RWPE1 (cell line): ENCODE results near the gene UBE2C.

Source experiments
- CTCF ChIA-PET: fragments of 350-600 bp; sonication (Branson Sonifier 250); formaldehyde crosslinking; extraction: SDS; loops from one replicate; lab custom pipeline; 2021; lab: Yijun Ruan, JAX
- POLR2A ChIA-PET: fragments of 400-600 bp; formaldehyde crosslinking; extraction: SDS; loops from one replicate; lab custom pipeline; 2020; ENCODE audit warnings: antibody characterized with exemption; ENCODE audit not compliant: low non-redundant PET; lab: Yijun Ruan, JAX
- DNase-seq: peaks from one replicate; pipeline ENCODE4 v3.0.0; 2012; ENCODE audit warnings: low spot score
- H3K27ac ChIP-seq: fragments of 450-650 bp; 2 replicates; pipeline ENCODE4 v1.5.1; 2017
- TF ChIP-seq, protein P1 (sequence below): fragments of 450-650 bp; conservative IDR thresholded peaks from 2 replicates; pipeline ENCODE4 v1.5.1; 2017; ENCODE audit warnings: low read depth, mild to moderate bottlenecking

Gene UBE2C

DNA sequence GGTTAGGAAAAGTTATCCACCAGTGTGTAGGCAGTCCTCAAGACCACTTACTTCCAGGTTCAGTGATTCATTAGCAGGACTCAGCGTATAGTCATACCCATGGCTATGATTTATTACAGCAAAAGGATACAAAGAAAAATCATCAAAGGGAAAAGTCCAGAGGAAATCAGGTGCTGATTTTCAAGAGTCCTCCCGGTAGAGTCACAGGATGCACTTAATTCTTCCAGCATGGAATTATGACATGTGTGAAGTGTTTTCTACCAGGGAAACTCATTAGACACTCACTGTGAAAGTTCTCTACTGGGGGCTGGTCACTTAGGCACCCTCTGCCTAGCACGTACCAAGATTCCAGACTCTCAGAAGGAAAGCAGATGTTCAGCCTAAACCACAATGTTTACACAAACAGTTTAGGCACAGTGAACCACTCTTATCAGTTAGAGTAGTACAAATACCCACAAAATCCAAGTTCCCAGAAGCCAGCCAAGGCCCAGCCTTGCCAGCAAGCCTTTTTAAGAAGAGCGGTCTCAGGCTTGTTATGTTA is 31.0 kb upstream of the UBE2C start:
- peak; percentile 97 for DNase-seq
- ChIA-PET POLR2A (no interaction called here), CTCF (interaction anchor here (2.6 kb wide), 1 partner anchor 10 kb away, joined by 11 read pairs; no protein-coding TSS in a partner anchor)
- TF ChIP-seq, protein P1, sequence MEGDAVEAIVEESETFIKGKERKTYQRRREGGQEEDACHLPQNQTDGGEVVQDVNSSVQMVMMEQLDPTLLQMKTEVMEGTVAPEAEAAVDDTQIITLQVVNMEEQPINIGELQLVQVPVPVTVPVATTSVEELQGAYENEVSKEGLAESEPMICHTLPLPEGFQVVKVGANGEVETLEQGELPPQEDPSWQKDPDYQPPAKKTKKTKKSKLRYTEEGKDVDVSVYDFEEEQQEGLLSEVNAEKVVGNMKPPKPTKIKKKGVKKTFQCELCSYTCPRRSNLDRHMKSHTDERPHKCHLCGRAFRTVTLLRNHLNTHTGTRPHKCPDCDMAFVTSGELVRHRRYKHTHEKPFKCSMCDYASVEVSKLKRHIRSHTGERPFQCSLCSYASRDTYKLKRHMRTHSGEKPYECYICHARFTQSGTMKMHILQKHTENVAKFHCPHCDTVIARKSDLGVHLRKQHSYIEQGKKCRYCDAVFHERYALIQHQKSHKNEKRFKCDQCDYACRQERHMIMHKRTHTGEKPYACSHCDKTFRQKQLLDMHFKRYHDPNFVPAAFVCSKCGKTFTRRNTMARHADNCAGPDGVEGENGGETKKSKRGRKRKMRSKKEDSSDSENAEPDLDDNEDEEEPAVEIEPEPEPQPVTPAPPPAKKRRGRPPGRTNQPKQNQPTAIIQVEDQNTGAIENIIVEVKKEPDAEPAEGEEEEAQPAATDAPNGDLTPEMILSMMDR = no peak
- H3K27ac ChIP-seq = peak overlapping the region; percentile 97

DNA sequence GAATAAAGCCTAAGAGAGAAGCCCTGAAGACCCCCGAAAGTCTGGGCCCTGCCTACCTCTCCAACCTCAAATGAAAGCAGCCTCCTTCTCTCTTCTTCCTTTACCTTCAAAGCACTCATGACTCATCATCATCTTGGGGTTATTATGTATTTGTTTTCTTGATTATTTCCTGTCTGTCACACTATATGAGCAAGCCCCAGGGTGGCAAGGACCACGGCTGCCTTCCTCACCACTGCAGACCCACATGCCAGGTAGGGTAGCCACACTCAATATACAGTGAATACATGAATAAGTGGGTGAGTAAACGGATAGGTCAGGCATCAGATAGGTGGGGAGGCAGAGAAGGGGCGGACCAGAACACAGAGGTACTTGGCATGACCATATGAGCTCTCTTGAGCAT is 29.6 kb upstream of the UBE2C start:
- ChIA-PET CTCF (interaction anchor here (1.7 kb wide), 1 partner anchor 16 kb away, joined by 8 read pairs; no protein-coding TSS in a partner anchor), POLR2A (interaction anchor here (0.9 kb wide), 1 partner anchor 11 kb away, joined by 3 read pairs; no protein-coding TSS in a partner anchor)
- no peak overlapping the region for H3K27ac ChIP-seq
- TF ChIP-seq, protein P1 = no peak
- peak; percentile 47 for DNase-seq

DNA sequence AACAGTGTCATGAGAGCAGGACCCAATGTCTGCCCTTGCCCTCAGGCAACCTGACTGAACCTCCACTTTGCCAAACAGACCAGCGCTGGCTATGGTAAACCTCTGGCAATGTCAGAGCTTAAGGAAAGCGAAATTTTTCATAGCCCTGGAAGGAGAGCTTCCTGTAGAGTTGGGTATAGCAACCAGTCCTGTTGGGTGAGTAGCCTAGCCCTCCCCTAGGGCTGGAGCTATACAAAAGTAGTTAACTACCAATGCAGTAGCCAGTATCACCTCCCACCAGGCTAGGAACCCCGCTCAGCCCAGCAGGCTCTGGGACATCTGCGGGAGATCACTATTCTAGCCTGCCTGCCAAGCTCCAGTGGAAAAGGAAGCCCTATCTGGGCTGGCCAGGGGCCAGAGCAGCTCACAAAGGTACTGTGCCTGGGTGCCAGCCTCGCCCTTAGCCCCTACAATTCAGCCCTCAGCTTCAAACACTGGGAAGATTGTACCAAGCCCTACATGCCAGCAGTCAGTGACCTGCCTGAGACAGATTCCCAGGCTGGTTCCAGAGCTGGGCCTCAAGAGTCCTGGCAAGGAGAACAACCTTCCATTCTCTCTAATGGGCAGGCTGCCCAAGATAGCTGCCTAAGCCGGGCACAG is 28.7 kb upstream of the UBE2C start:
- H3K27ac ChIP-seq = peak overlapping the region; percentile 42
- TF ChIP-seq, protein P1 = no peak
- ChIA-PET CTCF (interaction anchor here (0.6 to 1.8 kb wide), 5 partner anchors 12 to 154 kb away, joined by 3 to 12 read pairs (median 4); partner anchors contain the start of gene WFDC10A), POLR2A (interaction anchor here (0.7 to 0.9 kb wide), 2 partner anchors 10 to 56 kb away, joined by 3 read pairs; no protein-coding TSS in a partner anchor)
- DNase-seq = no peak

DNA sequence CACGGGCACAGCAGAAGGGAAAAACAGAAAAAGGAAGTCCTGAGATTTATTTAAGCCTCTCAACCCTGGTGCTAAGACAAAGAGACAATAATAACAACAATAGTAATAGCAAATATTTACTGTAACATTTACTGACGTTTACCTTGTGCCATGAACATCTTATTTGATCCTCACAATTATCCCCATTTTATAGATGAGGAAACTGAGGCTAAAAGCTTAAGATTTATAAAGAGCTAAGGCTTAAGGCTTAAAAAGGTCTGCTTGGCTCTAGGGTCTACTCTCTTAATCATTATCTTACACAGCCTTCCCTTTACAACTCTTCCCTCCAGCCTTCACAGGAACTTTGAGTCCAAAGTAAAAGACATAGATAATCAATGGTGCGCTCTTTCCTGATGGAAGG is 24.1 kb upstream of the UBE2C start:
- POLR2A ChIA-PET = interaction anchor here (1.7 kb wide), 1 partner anchor 9 kb away, joined by 5 read pairs; no protein-coding TSS in a partner anchor
- DNase-seq = no peak
- TF ChIP-seq, protein P1 = no peak
- CTCF ChIA-PET = interaction anchor here (0.5 to 1.4 kb wide), 4 partner anchors 10 to 296 kb away, joined by 3 to 4 read pairs (median 3); partner anchors contain the start of gene UBE2C
- H3K27ac ChIP-seq = no peak overlapping the region

DNA sequence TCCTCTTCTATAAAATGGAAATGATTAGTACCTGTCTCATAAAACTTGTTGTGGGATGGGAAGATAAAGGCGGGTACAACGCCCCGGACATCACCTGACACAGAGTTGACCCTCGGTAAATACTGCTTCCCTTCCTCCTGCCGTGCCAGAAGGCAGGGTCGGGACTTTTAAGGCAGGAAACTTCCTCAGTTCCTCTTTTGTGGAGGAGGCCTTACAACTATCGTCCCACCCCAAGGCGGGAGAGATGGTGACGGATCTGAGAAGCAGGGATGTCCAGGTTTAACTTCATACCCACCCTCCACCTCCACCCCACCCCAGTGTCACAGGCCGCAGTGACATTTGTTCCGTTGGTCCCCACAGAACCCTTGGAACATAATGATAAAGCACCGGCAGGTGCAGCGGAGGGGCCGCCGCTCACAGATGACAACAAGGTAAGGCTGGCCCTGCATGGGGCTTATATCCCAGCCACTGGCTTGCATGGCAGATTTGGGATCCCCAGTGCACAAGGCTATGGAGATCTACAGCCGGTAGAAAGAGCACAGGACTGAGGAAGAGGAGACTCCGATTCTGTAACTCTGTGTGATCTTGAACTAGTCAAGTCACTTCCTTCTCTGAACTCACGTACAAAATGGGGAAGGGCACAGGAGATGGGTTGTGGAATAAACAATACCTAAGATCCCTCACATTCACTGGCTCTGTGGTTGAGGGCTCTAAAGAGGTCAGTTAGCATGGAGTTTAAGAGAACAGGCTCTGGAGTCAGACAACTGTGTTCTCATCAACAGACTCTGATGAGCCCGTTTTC is 19.9 kb upstream of the UBE2C start:
- H3K27ac ChIP-seq = peak overlapping the region; percentile 75
- DNase-seq = no peak
- ChIA-PET CTCF (no interaction called here), POLR2A (interaction anchor here (0.9 to 1.3 kb wide), 2 partner anchors 12 to 60 kb away, joined by 3 read pairs; no protein-coding TSS in a partner anchor)
- TF ChIP-seq, protein P1 = no peak
